Neutrophil (primary cell): Measurements from ENCODE around the gene TMC3.

Experiments used
- H3K27ac ChIP-seq: fragments of 200-600 bp; sonication (generic); 2 replicates; pipeline ENCODE4 v1.5.1; 2016; ENCODE audit warnings: mild to moderate bottlenecking, moderate library complexity
- H3K27me3 ChIP-seq: fragments of 200-600 bp; sonication (generic); 2 replicates; pipeline ENCODE4 v1.6.0; 2016; ENCODE audit warnings: mild to moderate bottlenecking
- H3K36me3 ChIP-seq: fragments of 200-600 bp; sonication (generic); 2 replicates; pipeline ENCODE4 v1.5.1; 2017
- H3K4me1 ChIP-seq, 2 experiments: fragments of 200-600 bp in 1 of 2; sonication (generic) in 1 of 2; 1 replicate in 1 of 2; 2 replicates in 1 of 2; pipeline versions ENCODE4 v1.5.1 to v1.6.1; 2013 to 2016; ENCODE audit warnings: low read depth in 1 of 2, low read length in 1 of 2, mild to moderate bottlenecking in 1 of 2, moderate library complexity in 1 of 2; ENCODE audit not compliant: control insufficient read depth in 1 of 2, insufficient read depth in 1 of 2
- H3K4me3 ChIP-seq, 2 experiments: fragments of 200-600 bp in 1 of 2; sonication (generic) in 1 of 2; 1 replicate in 1 of 2; 2 replicates in 1 of 2; pipeline ENCODE4 v1.5.1; 2013 to 2016; ENCODE audit warnings: low read depth in 1 of 2, low read length in 1 of 2, mild to moderate bottlenecking in 1 of 2, moderate library complexity in 1 of 2
- H3K9me3 ChIP-seq: fragments of 200-600 bp; sonication (generic); 2 replicates; pipeline ENCODE4 v1.5.1; 2016
- CTCF ChIP-seq: fragments of 200-600 bp; sonication (generic); IDR thresholded peaks from 2 replicates; pipeline ENCODE4 v1.5.1; 2016; ENCODE audit warnings: antibody characterized with exemption

The TMC3 gene

GRCh38 chr15:81407176-81407575 lies 33.2 kb upstream of the TMC3 start:
- no peak for TF ChIP-seq CTCF
- no peaks in the 10 kb centered on the region for H3K27me3 ChIP-seq
- no peaks in the 10 kb centered on the region for H3K9me3 ChIP-seq
- H3K4me1 ChIP-seq, result peaks cover 4 to 7% of the 10 kb centered on the region in 2 experiments
- no peak overlapping the region for H3K4me3 ChIP-seq
- no peaks in the 10 kb centered on the region for H3K36me3 ChIP-seq
- no peak overlapping the region for H3K27ac ChIP-seq

- H3K4me1 ChIP-seq, result no peaks in the 10 kb centered on the region
- peak; percentile 53 for TF ChIP-seq CTCF
- no peaks in the 10 kb centered on the region for H3K36me3 ChIP-seq
- H3K27me3 ChIP-seq, result no peaks in the 10 kb centered on the region
- no peaks in the 10 kb centered on the region for H3K9me3 ChIP-seq
- H3K4me3 ChIP-seq, result no peak overlapping the region
- H3K27ac ChIP-seq, result no peak overlapping the region
These were observed 26.7 kb upstream of the TMC3 start for GRCh38 chr15:81400640-81401236.

GRCh38 chr15:81398910-81399551 lies 25.0 kb upstream of the TMC3 start:
- H3K36me3 ChIP-seq, result no peaks in the 10 kb centered on the region
- no peak overlapping the region for H3K4me3 ChIP-seq
- H3K27ac ChIP-seq, result no peak overlapping the region
- H3K9me3 ChIP-seq, result no peaks in the 10 kb centered on the region
- TF ChIP-seq CTCF, result no peak
- no peaks in the 10 kb centered on the region for H3K4me1 ChIP-seq
- no peaks in the 10 kb centered on the region for H3K27me3 ChIP-seq

GRCh38 chr15:81398456-81398855 lies 24.4 kb upstream of the TMC3 start:
- H3K9me3 ChIP-seq, result no peaks in the 10 kb centered on the region
- H3K27ac ChIP-seq, result no peak overlapping the region
- no peaks in the 10 kb centered on the region for H3K4me1 ChIP-seq
- no peak for TF ChIP-seq CTCF
- no peak overlapping the region for H3K4me3 ChIP-seq
- no peaks in the 10 kb centered on the region for H3K27me3 ChIP-seq
- H3K36me3 ChIP-seq, result no peaks in the 10 kb centered on the region

- no peaks in the 10 kb centered on the region for H3K27me3 ChIP-seq
- TF ChIP-seq CTCF, result no peak
- no peaks in the 10 kb centered on the region for H3K4me1 ChIP-seq
- no peaks in the 10 kb centered on the region for H3K36me3 ChIP-seq
- no peak overlapping the region for H3K4me3 ChIP-seq
- H3K9me3 ChIP-seq, result no peaks in the 10 kb centered on the region
- no peak overlapping the region for H3K27ac ChIP-seq
These were observed 20.6 kb upstream of the TMC3 start for GRCh38 chr15:81394603-81395002.
